ENCODE data around the gene MAEA.
A peak's percentile ranks its signal among the peaks of the same experiment; 100 is the strongest.

Gene MAEA

GRCh38 chr4:1300466-1301455 is 11.1 kb downstream of the MAEA start:
- DNase-seq: no peak

- DNase-seq: no peak
These were observed 12.5 kb downstream of the MAEA start for GRCh38 chr4:1302159-1302558.

- no peak for DNase-seq
These were observed 15.6 kb downstream of the MAEA start for GRCh38 chr4:1305261-1305711.

GRCh38 chr4:1305781-1306455 is 16.2 kb downstream of the MAEA start:
- peak in 2 of 5 experiments; percentile 13 to 54 for DNase-seq

- DNase-seq: no peak
These were observed 18.5 kb downstream of the MAEA start for GRCh38 chr4:1307951-1308735.

- DNase-seq: peak in 4 of 5 experiments; percentile 11 to 66 (median 48)
These were observed 19.7 kb downstream of the MAEA start for GRCh38 chr4:1309261-1310010.

GRCh38 chr4:1310031-1310795 is 20.5 kb downstream of the MAEA start:
- DNase-seq: no peak

GRCh38 chr4:1310796-1311631 is 21.3 kb downstream of the MAEA start:
- peak in 3 of 5 experiments; percentile 2 to 62 (median 54) for DNase-seq

- no peak for DNase-seq
These were observed 23.3 kb downstream of the MAEA start for GRCh38 chr4:1312821-1313640.

GRCh38 chr4:1315306-1315705 is 25.6 kb downstream of the MAEA start:
- no peak for DNase-seq

GRCh38 chr4:1315836-1316536 is 26.3 kb downstream of the MAEA start:
- DNase-seq: no peak

- DNase-seq: no peak
These were observed 27.0 kb downstream of the MAEA start for GRCh38 chr4:1316537-1317168.

- no peak for DNase-seq
These were observed 27.7 kb downstream of the MAEA start for GRCh38 chr4:1317177-1318045.

- DNase-seq: no peak
These were observed 28.3 kb downstream of the MAEA start for GRCh38 chr4:1318046-1318375.

GRCh38 chr4:1318488-1319213 is 29.0 kb downstream of the MAEA start:
- no peak for DNase-seq

GRCh38 chr4:1321486-1321885 is 31.8 kb downstream of the MAEA start:
- no peak for DNase-seq
